DOHH2 (cell line): Measurements from ENCODE around the gene ENTPD1.

Experiments
- H3F3A ChIP-seq: fragments of 200-600 bp; sonication (generic), shearing (Covaris generic); 2 replicates; pipeline ENCODE4 v1.6.0; 2016; ENCODE audit warnings: antibody characterized with exemption, mild to moderate bottlenecking; ENCODE audit not compliant: control insufficient read depth, insufficient read depth
- H3K27ac ChIP-seq: fragments of 200-600 bp; sonication (generic); 2 replicates; pipeline ENCODE4 v1.5.1; 2014; ENCODE audit warnings: low read depth, mild to moderate bottlenecking, low read length, moderate library complexity
- H3K27me3 ChIP-seq: fragments of 200-600 bp; sonication (generic); 2 replicates; pipeline ENCODE4 v1.6.1; 2014; ENCODE audit warnings: mild to moderate bottlenecking, low read length, mixed read lengths; ENCODE audit not compliant: control insufficient read depth
- H3K36me3 ChIP-seq: fragments of 200-600 bp; sonication (generic); 2 replicates; pipeline ENCODE4 v1.6.1; 2014; ENCODE audit warnings: mild to moderate bottlenecking, low read length, moderate library complexity, mixed read lengths; ENCODE audit not compliant: control insufficient read depth
- H3K4me1 ChIP-seq: fragments of 200-600 bp; sonication (generic); 2 replicates; pipeline ENCODE4 v1.6.1; 2014; ENCODE audit warnings: mild to moderate bottlenecking, low read length, mixed read lengths; ENCODE audit not compliant: control insufficient read depth
- H3K4me2 ChIP-seq: fragments of 200-600 bp; sonication (generic); 2 replicates; pipeline ENCODE4 v1.6.0; 2014; ENCODE audit warnings: mild to moderate bottlenecking, low read length, moderate library complexity
- H3K4me3 ChIP-seq: fragments of 200-600 bp; sonication (generic); 2 replicates; pipeline ENCODE4 v1.5.1; 2014; ENCODE audit warnings: mild to moderate bottlenecking, low read length, mixed read lengths
- H3K79me2 ChIP-seq: fragments of 200-600 bp; sonication (generic); 2 replicates; pipeline ENCODE4 v1.6.1; 2014; ENCODE audit warnings: mild to moderate bottlenecking, low read length, mixed read lengths; ENCODE audit not compliant: control insufficient read depth
- H3K9me2 ChIP-seq: fragments of 200-600 bp; sonication (generic); replicated peaks from 2 replicates; pipeline ENCODE4 v1.6.1; 2014; ENCODE audit warnings: mild to moderate bottlenecking, low read length, mixed read lengths; ENCODE audit not compliant: control insufficient read depth
- H3K9me3 ChIP-seq: fragments of 200-600 bp; sonication (generic); 2 replicates; pipeline ENCODE4 v1.6.1; 2014; ENCODE audit warnings: antibody characterized with exemption, low read length, mixed read lengths; ENCODE audit not compliant: control insufficient read depth, insufficient read depth
- H4K20me1 ChIP-seq: fragments of 200-600 bp; sonication (generic); 2 replicates; pipeline ENCODE4 v1.6.0; 2014; ENCODE audit warnings: low read depth, mild to moderate bottlenecking, antibody characterized with exemption, low read length, moderate library complexity; ENCODE audit not compliant: control insufficient read depth, insufficient read depth
- CTCF ChIP-seq: fragments of 200-600 bp; sonication (generic); IDR thresholded peaks from one replicate; pipeline ENCODE4 v1.5.1; 2014; ENCODE audit warnings: antibody characterized with exemption, mild to moderate bottlenecking, low read depth, low read length; ENCODE audit not compliant: poor library complexity, severe bottlenecking
- EZH2phosphoT487 ChIP-seq: fragments of 200-600 bp; sonication (generic); IDR thresholded peaks from 2 replicates; pipeline ENCODE4 v1.6.1; 2017; ENCODE audit warnings: borderline replicate concordance, mild to moderate bottlenecking, antibody characterized with exemption, low read length, moderate library complexity, mixed read lengths

Gene ENTPD1

GRCh38 chr10:95836610-95837355, 80.8 kb downstream of the ENTPD1 start:
- Histone ChIP-seq H3F3A (peaks cover 16% of the 10 kb centered on the region), H3K4me2 (peak overlapping the region; percentile 85), H3K36me3 (peaks cover 12% of the 10 kb centered on the region), H3K79me2 (no peaks in the 10 kb centered on the region), H3K4me3 (peak overlapping the region; percentile 66), H3K27ac (peak overlapping the region; percentile 89), H3K4me1 (peaks cover 82% of the 10 kb centered on the region), H3K27me3 (no peaks in the 10 kb centered on the region), H3K9me2 (no peaks in the 10 kb centered on the region), H3K9me3 (no peaks in the 10 kb centered on the region), H4K20me1 (no peaks in the 10 kb centered on the region)
- TF ChIP-seq EZH2phosphoT487 (no peak), CTCF (no peak)

GRCh38 chr10:95837356-95837776, 81.4 kb downstream of the ENTPD1 start:
- H3K9me3 ChIP-seq, result no peaks in the 10 kb centered on the region
- H3K4me2 ChIP-seq, result peak overlapping the region; percentile 85
- H3K9me2 ChIP-seq, result no peaks in the 10 kb centered on the region
- peaks cover 12% of the 10 kb centered on the region for H3K36me3 ChIP-seq
- no peaks in the 10 kb centered on the region for H3K27me3 ChIP-seq
- peaks cover 16% of the 10 kb centered on the region for H3F3A ChIP-seq
- H3K27ac ChIP-seq, result peak overlapping the region; percentile 89
- H3K4me3 ChIP-seq, result peak overlapping the region; percentile 66
- no peaks in the 10 kb centered on the region for H4K20me1 ChIP-seq
- peaks cover 80% of the 10 kb centered on the region for H3K4me1 ChIP-seq
- TF ChIP-seq CTCF, result no peak
- TF ChIP-seq EZH2phosphoT487, result no peak
- H3K79me2 ChIP-seq, result no peaks in the 10 kb centered on the region

GRCh38 chr10:95837783-95838182, 81.8 kb downstream of the ENTPD1 start:
- Histone ChIP-seq H3K9me3 (no peaks in the 10 kb centered on the region), H3K4me1 (peaks cover 76% of the 10 kb centered on the region), H3K4me2 (peak overlapping the region; percentile 85), H3K9me2 (no peaks in the 10 kb centered on the region), H3K36me3 (peaks cover 12% of the 10 kb centered on the region), H3F3A (peaks cover 16% of the 10 kb centered on the region), H3K4me3 (peak overlapping the region; percentile 66), H3K27me3 (no peaks in the 10 kb centered on the region), H3K79me2 (no peaks in the 10 kb centered on the region), H4K20me1 (no peaks in the 10 kb centered on the region), H3K27ac (peak overlapping the region; percentile 89)
- no peak for TF ChIP-seq EZH2phosphoT487
- no peak for TF ChIP-seq CTCF
